GM21528 (cell line): Measurements from ENCODE around the gene TRIM13.

Source experiments
- ATAC-seq: cut with Tn5 transposase; IDR thresholded peaks from one replicate; pipeline ENCODE4 v1.9.1; 2021; ENCODE audit warnings: mild to moderate bottlenecking, moderate library complexity; ENCODE audit not compliant: unreplicated experiment, low FRiP score

Gene TRIM13

GRCh38 chr13:49996161-49996915 is 504 bp upstream of the TRIM13 start:
- ATAC-seq, result peak; percentile 47

- ATAC-seq, result no peak
Observed at GRCh38 chr13:49997955-49998354, 1.1 kb downstream of the TRIM13 start.

GRCh38 chr13:49998714-49999624 is 2.1 kb downstream of the TRIM13 start:
- ATAC-seq, result no peak

- ATAC-seq, result no peak
Observed at GRCh38 chr13:50001287-50001686, 4.4 kb downstream of the TRIM13 start.

- ATAC-seq, result no peak
Observed at GRCh38 chr13:50006426-50007135, 9.7 kb downstream of the TRIM13 start.

- no peak for ATAC-seq
Observed at GRCh38 chr13:50011461-50011860, 14.6 kb downstream of the TRIM13 start.

- no peak for ATAC-seq
Observed at GRCh38 chr13:50012396-50013169, 15.7 kb downstream of the TRIM13 start.

- no peak for ATAC-seq
Observed at GRCh38 chr13:50014386-50014785, 17.5 kb downstream of the TRIM13 start.

- ATAC-seq, result no peak
Observed at GRCh38 chr13:50015258-50015657, 18.4 kb downstream of the TRIM13 start, which contains the start of gene KCNRG. Gene KCNRG (plus strand): TSS chr13:50015444. CDS start chr13:50015494, 50 bp downstream.

- ATAC-seq, result no peak
Observed at GRCh38 chr13:50015750-50016149, 18.9 kb downstream of the TRIM13 start.

- no peak for ATAC-seq
Observed at GRCh38 chr13:50016444-50016843, 19.6 kb downstream of the TRIM13 start.

- ATAC-seq, result no peak
Observed at GRCh38 chr13:50017819-50018218, 21.0 kb downstream of the TRIM13 start.

GRCh38 chr13:50025436-50025835 is 28.6 kb downstream of the TRIM13 start:
- ATAC-seq, result no peak

GRCh38 chr13:50026788-50027473 is 30.1 kb downstream of the TRIM13 start:
- ATAC-seq, result peak; percentile 93

- ATAC-seq, result no peak
Observed at GRCh38 chr13:50030315-50030714, 33.5 kb downstream of the TRIM13 start.

- ATAC-seq, result no peak
Observed at GRCh38 chr13:50033725-50034124, 36.9 kb downstream of the TRIM13 start.

GRCh38 chr13:50037788-50038187 is 40.9 kb downstream of the TRIM13 start:
- ATAC-seq, result no peak

GRCh38 chr13:50038266-50038665 is 41.4 kb downstream of the TRIM13 start:
- no peak for ATAC-seq

GRCh38 chr13:50052478-50052877 is 55.6 kb downstream of the TRIM13 start:
- ATAC-seq, result no peak

- no peak for ATAC-seq
Observed at GRCh38 chr13:50053844-50054243, 57.0 kb downstream of the TRIM13 start.
